HEK293T (cell line): Measurements from ENCODE around the gene WNT5B.
A peak's percentile ranks its signal among the peaks of the same experiment; 100 is the strongest.

Experiments
- CTCF ChIA-PET: fragments of 350-600 bp; formaldehyde crosslinking; extraction: SDS; loops from one replicate; lab custom pipeline; 2021; ENCODE audit warnings: antibody characterized with exemption, inconsistent platforms; lab: Yijun Ruan, JAX
- POLR2A ChIA-PET: fragments of 350-600 bp; formaldehyde crosslinking; extraction: SDS; loops from one replicate; lab custom pipeline; 2020; ENCODE audit warnings: antibody characterized with exemption, inconsistent platforms; lab: Yijun Ruan, JAX
- DNase-seq: peaks from one replicate; pipeline ENCODE4 v3.0.0; 2012; ENCODE audit warnings: mixed read lengths; ENCODE audit errors: extremely low spot score
- ARNT ChIP-seq: fragments of 450-650 bp; IDR thresholded peaks from 2 replicates; pipeline ENCODE4 v1.6.1; 2017; ENCODE audit warnings: mild to moderate bottlenecking
- BHLHE40 ChIP-seq: fragments of 450-650 bp; IDR thresholded peaks from 2 replicates; pipeline ENCODE4 v1.6.1; 2016; ENCODE audit warnings: mild to moderate bottlenecking, moderate library complexity, borderline replicate concordance
- CTBP1 ChIP-seq: fragments of 450-650 bp; IDR thresholded peaks from 2 replicates; pipeline ENCODE4 v1.6.1; 2016; ENCODE audit warnings: borderline replicate concordance
- ELF4 ChIP-seq: fragments of 450-650 bp; IDR thresholded peaks from 2 replicates; pipeline ENCODE4 v1.6.1; 2017; ENCODE audit warnings: antibody characterized with exemption
- FOXK2 ChIP-seq: fragments of 450-650 bp; IDR thresholded peaks from 2 replicates; pipeline ENCODE4 v1.6.1; 2016; ENCODE audit warnings: mild to moderate bottlenecking
- FOXM1 ChIP-seq: fragments of 450-650 bp; IDR thresholded peaks from 2 replicates; pipeline ENCODE4 v1.6.1; 2017; ENCODE audit warnings: mild to moderate bottlenecking, borderline replicate concordance
- HDGF ChIP-seq: fragments of 450-650 bp; IDR thresholded peaks from 2 replicates; pipeline ENCODE4 v1.6.1; 2017; ENCODE audit warnings: antibody characterized with exemption, borderline replicate concordance
- L3MBTL2 ChIP-seq: fragments of 450-650 bp; conservative IDR thresholded peaks from 2 replicates; pipeline ENCODE4 v1.6.1; 2016; ENCODE audit warnings: mild to moderate bottlenecking
- NFRKB ChIP-seq: fragments of 450-650 bp; IDR thresholded peaks from 2 replicates; pipeline ENCODE4 v1.6.1; 2016; ENCODE audit warnings: mild to moderate bottlenecking, moderate library complexity
- SP1 ChIP-seq: fragments of 450-650 bp; IDR thresholded peaks from 2 replicates; pipeline ENCODE4 v1.6.1; 2017
- SUZ12 ChIP-seq: fragments of 450-650 bp; IDR thresholded peaks from 2 replicates; pipeline ENCODE4 v1.6.1; 2016; ENCODE audit warnings: mild to moderate bottlenecking
- TARDBP ChIP-seq: fragments of 450-650 bp; IDR thresholded peaks from 2 replicates; pipeline ENCODE4 v1.6.1; 2016
- ZNF384 ChIP-seq: fragments of 450-650 bp; IDR thresholded peaks from 2 replicates; pipeline ENCODE4 v1.6.1; 2016
- TF ChIP-seq, protein P1 (sequence below): fragments of 450-650 bp; IDR thresholded peaks from 2 replicates; pipeline ENCODE4 v1.6.1; 2016

Gene WNT5B

DNA sequence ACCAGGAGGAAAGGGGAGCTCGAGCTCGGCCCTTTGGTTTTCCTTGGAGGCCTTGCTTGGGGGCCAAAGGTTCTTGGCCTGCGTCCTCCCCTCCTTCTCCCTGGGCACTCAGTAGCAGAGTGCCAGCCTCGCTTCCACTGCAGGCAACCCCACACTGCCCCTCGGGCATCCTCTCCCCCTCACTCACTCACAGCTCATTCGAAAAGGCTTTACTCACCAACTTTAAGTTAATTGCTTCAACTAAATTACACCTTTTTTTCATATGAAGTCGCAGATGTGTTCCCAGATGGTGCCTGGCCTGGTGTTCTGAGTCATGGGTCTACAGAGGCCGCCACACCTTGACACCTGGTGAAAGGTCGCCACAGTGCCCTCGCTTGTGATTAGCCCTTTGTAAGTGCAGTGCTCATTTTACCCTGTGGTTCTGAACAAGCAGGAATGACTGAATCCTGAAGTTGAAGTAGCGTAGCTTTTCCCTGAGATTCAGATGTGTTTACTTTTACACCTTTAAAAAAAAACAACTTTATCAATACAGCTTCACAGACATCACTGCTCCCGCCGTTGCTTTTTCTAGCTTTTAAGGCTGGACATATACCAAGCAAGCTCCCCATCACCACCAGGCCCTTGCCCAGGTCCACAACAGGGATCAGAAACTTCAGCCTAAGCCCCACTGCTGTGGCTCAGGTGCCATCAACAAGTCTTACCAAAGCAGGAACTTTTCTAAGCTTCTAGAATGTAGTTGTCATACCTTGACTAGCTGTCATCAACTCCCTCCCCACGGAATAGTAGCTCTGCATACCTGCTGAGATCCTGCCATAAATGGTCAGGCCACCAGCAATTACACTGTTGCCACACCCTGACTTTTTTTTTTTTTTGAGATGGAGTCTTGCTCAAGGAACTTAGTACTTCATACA, 41.6 kb downstream of the WNT5B start:
- TF ChIP-seq ZNF384 (peak; percentile 88), HDGF (no peak)
- CTCF ChIA-PET: interaction anchor here (2.2 to 2.5 kb wide), 2 partner anchors 11 to 18 kb away, joined by 6 to 10 read pairs; no protein-coding TSS in a partner anchor
- no peak for DNase-seq
- POLR2A ChIA-PET: interaction anchor here (0.9 to 1.9 kb wide), 3 partner anchors 9 to 21 kb away, joined by 3 to 11 read pairs (median 9); partner anchors contain the start of gene ADIPOR2

DNA sequence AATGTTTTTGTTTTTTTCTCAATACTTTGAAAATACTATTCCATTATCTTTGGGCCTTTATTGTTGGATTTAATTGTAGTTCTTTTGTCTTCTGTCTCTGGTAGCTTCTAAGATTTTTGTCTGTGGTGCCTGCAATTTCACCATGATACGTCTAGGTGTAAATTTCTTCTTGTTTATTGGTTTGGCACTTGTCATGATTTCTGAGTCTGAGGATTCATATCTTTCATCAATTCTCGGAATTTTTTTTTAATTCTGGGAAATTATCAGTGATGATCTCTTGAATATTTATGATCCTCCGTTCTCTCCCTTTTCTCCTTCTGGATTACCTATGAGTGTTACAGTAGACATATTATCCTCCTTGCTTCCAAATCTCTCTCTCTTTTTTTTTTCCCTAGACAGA, 47.0 kb downstream of the WNT5B start:
- no peak for TF ChIP-seq FOXM1
- TF ChIP-seq NFRKB: no peak
- DNase-seq: no peak
- ChIA-PET POLR2A (interaction anchor here (2.1 kb wide), 1 partner anchor 14 kb away, joined by 5 read pairs; no protein-coding TSS in a partner anchor), CTCF (no interaction called here)

DNA sequence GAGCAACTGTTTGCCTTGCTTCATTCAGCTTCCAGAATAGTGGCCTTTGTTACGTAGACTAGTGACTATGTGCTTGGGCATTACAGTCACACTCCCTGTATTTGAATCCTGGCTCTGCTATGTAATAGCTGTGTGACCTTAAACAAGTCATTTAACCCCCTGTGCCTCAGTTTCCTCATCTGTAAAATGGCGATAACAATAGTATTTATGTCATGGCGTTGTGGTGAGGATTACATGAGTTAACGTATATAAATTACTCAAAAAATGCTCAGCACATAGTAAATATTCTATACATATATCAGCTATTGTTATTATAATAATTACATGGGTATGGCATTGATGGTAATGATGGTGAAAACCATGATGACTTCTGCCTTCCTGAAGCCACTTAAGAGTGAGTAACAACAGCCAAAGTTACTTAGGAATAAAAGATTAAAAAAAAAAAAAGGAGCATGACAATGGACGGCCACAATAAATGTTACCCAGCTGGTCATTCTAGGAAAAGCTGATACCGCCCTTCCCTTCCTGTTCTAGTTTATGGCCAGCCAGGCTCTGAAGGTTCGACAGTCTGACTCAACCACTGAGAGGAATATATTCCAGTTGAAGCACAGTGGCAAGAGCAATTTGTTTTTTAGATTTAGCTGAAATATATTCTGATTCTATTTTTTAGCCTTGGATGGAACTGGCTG, 51.9 kb downstream of the WNT5B start:
- no peak for TF ChIP-seq ZNF384
- no peak for TF ChIP-seq CTBP1
- DNase-seq: no peak
- CTCF ChIA-PET: interaction anchor here (1.0 to 1.4 kb wide), 2 partner anchors 11 to 46 kb away, joined by 3 to 6 read pairs; no protein-coding TSS in a partner anchor

DNA sequence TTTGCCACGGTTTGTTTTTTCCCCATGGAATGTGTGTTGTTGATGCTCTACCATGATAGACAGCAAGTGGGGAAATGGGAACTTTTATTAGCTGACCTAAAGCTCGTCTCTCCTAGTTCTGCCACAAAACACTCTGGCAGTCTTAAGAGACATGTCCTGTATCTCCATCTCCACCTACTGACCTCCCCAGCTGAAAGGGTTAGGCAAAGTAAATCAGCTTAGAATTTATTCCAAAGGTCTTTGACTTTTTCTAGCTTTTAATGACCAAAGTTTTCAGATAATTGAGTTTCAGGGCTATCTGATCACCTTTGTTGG, 52.4 kb downstream of the WNT5B start:
- POLR2A ChIA-PET: interaction anchor here (2.2 kb wide), 1 partner anchor 10 kb away, joined by 16 read pairs; the partner anchor contains the start of gene ADIPOR2

More for the DNA sequence above, 51.9 kb downstream of the WNT5B start:
- POLR2A ChIA-PET: interaction anchor here (2.2 kb wide), 1 partner anchor 11 kb away, joined by 16 read pairs; the partner anchor contains the start of gene ADIPOR2

DNA sequence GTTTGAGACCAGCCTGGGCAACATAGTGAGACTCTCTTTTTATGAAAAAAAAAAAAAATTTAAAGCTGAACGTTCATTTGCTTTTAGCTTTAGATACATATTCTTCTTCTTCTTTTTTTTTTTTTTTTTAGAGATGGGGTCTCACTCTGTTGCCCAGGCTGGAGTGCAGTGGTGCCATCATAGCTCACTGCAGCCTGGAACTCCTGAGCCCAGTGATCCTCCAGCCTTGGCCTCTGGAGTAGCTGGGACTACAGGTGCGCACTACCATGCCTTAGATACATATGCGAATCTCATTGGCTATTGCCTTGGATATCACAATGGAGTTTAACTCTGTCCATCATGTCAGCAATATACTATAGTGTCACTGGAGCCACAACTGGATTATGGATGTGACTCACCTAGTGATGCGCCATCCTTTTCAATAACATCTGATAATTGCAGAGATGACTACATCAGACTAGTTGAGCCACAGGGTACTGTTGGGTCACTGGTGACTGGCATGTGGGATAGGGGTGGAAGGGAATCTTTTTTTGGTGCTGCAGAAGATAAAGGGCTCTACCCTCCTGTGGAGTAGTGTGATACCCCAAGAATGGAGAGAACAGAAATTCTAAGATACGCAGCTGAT, 59.2 kb downstream of the WNT5B start:
- CTCF ChIA-PET: interaction anchor here (0.9 kb wide), 1 partner anchor 35 kb away, joined by 3 read pairs; no protein-coding TSS in a partner anchor
- TF ChIP-seq FOXK2 (no peak), SP1 (no peak), NFRKB (no peak), ZNF384 (no peak), SUZ12 (no peak), TARDBP (no peak)
- POLR2A ChIA-PET: no interaction called here
- DNase-seq: no peak

More for the DNA sequence above, 52.4 kb downstream of the WNT5B start:
- TF ChIP-seq SUZ12 (no peak), HDGF (no peak), ZNF384 (no peak), TARDBP (no peak), BHLHE40 (no peak)
- TF ChIP-seq, protein P1, sequence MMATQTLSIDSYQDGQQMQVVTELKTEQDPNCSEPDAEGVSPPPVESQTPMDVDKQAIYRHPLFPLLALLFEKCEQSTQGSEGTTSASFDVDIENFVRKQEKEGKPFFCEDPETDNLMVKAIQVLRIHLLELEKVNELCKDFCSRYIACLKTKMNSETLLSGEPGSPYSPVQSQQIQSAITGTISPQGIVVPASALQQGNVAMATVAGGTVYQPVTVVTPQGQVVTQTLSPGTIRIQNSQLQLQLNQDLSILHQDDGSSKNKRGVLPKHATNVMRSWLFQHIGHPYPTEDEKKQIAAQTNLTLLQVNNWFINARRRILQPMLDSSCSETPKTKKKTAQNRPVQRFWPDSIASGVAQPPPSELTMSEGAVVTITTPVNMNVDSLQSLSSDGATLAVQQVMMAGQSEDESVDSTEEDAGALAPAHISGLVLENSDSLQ: no peak
- no peak for DNase-seq
- CTCF ChIA-PET: interaction anchor here (0.5 to 1.4 kb wide), 3 partner anchors 11 to 65 kb away, joined by 3 to 6 read pairs (median 3); no protein-coding TSS in a partner anchor

DNA sequence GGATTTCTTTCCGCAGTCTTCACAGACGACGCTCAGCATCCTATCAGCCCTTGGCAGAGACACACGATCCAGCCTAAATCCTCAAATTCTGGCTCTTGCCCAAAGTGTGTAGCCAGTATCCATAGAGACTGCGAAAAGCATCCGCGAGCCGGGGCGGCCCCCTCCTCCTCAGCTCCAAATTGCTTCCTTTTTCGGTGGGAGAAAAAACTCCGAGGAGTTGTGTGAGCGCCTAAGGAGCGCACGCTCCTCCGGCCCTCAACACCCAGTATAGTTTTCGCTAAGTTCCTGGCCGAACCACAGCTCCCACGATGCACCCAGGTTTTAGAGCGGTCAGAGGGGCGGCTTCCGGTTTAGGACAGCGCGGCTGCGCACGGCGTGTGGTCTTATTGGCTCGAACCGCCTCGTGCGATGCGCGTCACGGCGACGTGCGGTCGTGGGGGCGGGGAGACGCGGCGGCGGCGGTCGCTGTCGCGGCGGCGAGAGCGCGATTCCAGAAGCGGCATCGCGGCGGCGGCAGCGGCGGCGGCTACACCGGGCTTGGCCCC, 61.6 kb downstream of the WNT5B start, which contains the start of gene ADIPOR2:
ADIPOR2 (plus strand) TSS at position 493 of the 545 bp plus-strand sequence. CDS start 63,274 bp downstream, outside the sequence.
- POLR2A ChIA-PET: interaction anchor here (0.6 to 3.2 kb wide), 14 partner anchors 9 to 108 kb away, joined by 3 to 17 read pairs (median 4); no protein-coding TSS in a partner anchor
- TF ChIP-seq CTBP1: no peak; the same call in 1 of the 2 replicates
- peak; percentile 95 for TF ChIP-seq L3MBTL2
- peak; percentile 78 for TF ChIP-seq ELF4
- DNase-seq: peak; percentile 93
- CTCF ChIA-PET: interaction anchor here (0.6 kb wide), 1 partner anchor 17 kb away, joined by 4 read pairs; no protein-coding TSS in a partner anchor

DNA sequence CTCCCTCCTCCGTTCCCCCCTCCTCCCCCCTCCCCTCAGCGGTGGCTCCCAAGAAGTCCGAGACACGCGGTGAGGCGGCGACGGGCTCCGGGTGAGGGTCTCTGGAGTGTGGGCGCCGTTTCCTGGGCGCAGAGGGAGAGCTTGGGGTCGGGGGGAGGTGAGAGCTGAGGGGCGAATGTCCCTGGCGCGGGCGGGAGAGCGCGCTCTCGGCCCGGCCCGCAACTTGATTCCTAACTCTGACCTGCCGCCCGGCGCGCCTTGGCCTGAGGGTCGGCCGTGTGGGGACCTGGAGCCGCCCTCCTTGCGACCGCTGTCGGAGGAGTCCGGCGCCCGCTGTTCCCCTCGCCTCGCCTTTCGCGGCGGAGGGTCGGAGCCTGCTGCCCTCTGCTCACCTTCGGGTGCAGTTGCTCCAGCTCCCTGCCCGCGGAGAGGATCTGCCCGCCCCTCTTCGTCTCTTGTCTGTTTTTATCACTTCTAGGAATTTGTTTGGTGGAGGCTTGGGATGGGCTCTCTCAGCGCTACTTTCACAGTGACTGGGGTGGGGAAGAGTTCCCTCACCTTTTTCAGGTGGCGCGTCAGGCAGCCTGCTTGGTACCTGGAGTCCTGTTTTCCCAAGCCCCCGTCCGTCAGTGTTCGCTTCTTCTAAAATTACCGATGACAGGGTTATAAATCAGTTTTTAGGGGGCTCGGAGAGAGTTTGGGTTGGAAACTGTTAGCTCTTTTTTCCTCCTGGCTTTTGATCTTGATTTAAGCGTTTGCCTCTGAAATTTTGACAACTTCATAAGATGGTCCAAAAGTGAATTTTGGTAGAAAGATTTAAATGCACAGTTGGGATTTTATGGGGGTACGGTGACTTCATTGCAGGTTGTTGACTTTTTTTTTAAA, 62.3 kb downstream of the WNT5B start:
- ChIA-PET CTCF (interaction anchor here (0.6 kb wide), 1 partner anchor 18 kb away, joined by 4 read pairs; no protein-coding TSS in a partner anchor), POLR2A (interaction anchor here (1.1 to 3.2 kb wide), 11 partner anchors 10 to 107 kb away, joined by 3 to 17 read pairs (median 4); no protein-coding TSS in a partner anchor)
- DNase-seq: no peak

More for the DNA sequence above, 62.3 kb downstream of the WNT5B start:
- TF ChIP-seq NFRKB (no peak), ARNT (no peak), FOXK2 (no peak)
- TF ChIP-seq, protein P1: peak; percentile 67
